Heart left ventricle (tissue), 16 donors: ENCODE data around the gene CD24. TPM values are rescaled to one million over a fixed set of nuclear protein-coding genes. Genes with fewer than 3 reads are reported as not detected.
A peak's percentile ranks its signal among the peaks of the same experiment; 100 is the strongest.

Experiments
- ATAC-seq, 4 donors: fragments of 200-7000 bp; cut with Tn5 transposase; one replicate each; pipeline ENCODE4 v1.9.1; 2020 to 2022; ENCODE audit warnings: moderate library complexity in 4 of 4, mild to moderate bottlenecking in 3 of 4, moderate number of reproducible peaks in 1 of 4
- DNase-seq, 5 donors: peaks; one replicate each; pipeline ENCODE4 v3.0.0-alpha.2; 2020
- H3K27ac ChIP-seq, 12 donors: fragments of 200-600 bp; sonication (generic) in 4 of 12; one replicate each; pipeline versions ENCODE4 v1.5.0 to v1.8.0; 2016 to 2022; ENCODE audit warnings: mild to moderate bottlenecking in 2 of 12
- H3K27me3 ChIP-seq, 9 donors: fragments of 200-600 bp; sonication (generic) in 2 of 9; one replicate each; pipeline versions ENCODE4 v1.5.1 to v1.8.0; 2016 to 2022; ENCODE audit warnings: mild to moderate bottlenecking in 3 of 9
- H3K36me3 ChIP-seq, 9 donors: fragments of 200-600 bp; sonication (generic) in 2 of 9; one replicate each; pipeline versions ENCODE4 v1.5.0 to v1.8.0; 2018 to 2022; ENCODE audit warnings: mild to moderate bottlenecking in 2 of 9
- H3K4me1 ChIP-seq, 12 donors: fragments of 200-600 bp; sonication (generic) in 4 of 12; one replicate each; pipeline versions ENCODE4 v1.5.0 to v1.8.0; 2016 to 2022; ENCODE audit warnings: mild to moderate bottlenecking in 3 of 12
- H3K4me3 ChIP-seq, 12 donors: fragments of 200-600 bp; sonication (generic) in 4 of 12; one replicate each; pipeline versions ENCODE4 v1.5.0 to v1.8.0; 2017 to 2022; ENCODE audit warnings: mild to moderate bottlenecking in 9 of 12, moderate library complexity in 4 of 12
- H3K9me3 ChIP-seq, 12 donors: fragments of 200-600 bp; sonication (generic) in 4 of 12; one replicate each; pipeline versions ENCODE4 v1.5.0 to v1.8.0; 2016 to 2022; ENCODE audit warnings: mild to moderate bottlenecking in 1 of 12
- CTCF ChIP-seq, 12 donors: fragments of 200-600 bp; sonication (generic) in 4 of 12; IDR thresholded peaks; one replicate each; pipeline versions ENCODE4 v1.5.0 to v1.8.0; 2018 to 2022; ENCODE audit warnings: antibody characterized with exemption in 12 of 12, mild to moderate bottlenecking in 5 of 12
- POLR2A ChIP-seq, 2 donors: fragments of 450-650 bp; IDR thresholded peaks; one replicate each; pipeline ENCODE4 v1.6.1; 2017; ENCODE audit warnings: antibody characterized with exemption in 2 of 2, mild to moderate bottlenecking in 2 of 2, moderate library complexity in 2 of 2
- WGBS, 4 donors: extraction: QIAGEN DNeasy Blood & Tissue Kit in 2 of 4; methylation state at CpG; one replicate each; pipeline versions ENCODE4 v1.1.5 to v1.1.7; 2013 to 2018; 5-methylcytosine and 5-hydroxymethylcytosine counted together
- intact Hi-C, 10 donors: fragments of 100-400 bp; cut with DNase I; formaldehyde crosslinking; loops; one replicate each; pipeline versions ENCODE4 v1.11.1 to v1.14.2; 2022
- polyA plus RNA-seq, 2 donors: library from polyadenylated mRNA; stranded (reverse); fragments of 200-250 nt; gene quantifications; one replicate each; pipeline ENCODE4 v1.2.3, GENCODE V29; 2013
- total RNA-seq, 9 donors: library from RNA; depleted of rRNA in 2 of 9; stranded (reverse); fragments of >200 nt in 2 of 9; fragmentation: NEBNext Ultra II Directional in 3 of 9; extraction: Animal tissue kit (Norgen Biotek cat#: 25700) in 3 of 9; gene quantifications; one replicate each; pipeline versions ENCODE4 v1.1.0 to v1.2.4, GENCODE V29; 2016 to 2023
- donor health status: ischemic (EF 13 %, LVEDD 7.1; RV severe dilation, severe dysfunction).
- donor health status: healthy with polysubstance abuse.
- donor health status: DM: no; HTN: yes; CAD: no.
- donor health status: DM: no; HTN: no; CAD: no.
- donor health status: ischemic (EF 25% LVEDD 6.9; RV normal size, moderate dysfunction).
- donor health status: ischemic (EF 25% LVEDD 5.7; RV mildly dilated, moderate dysfunction).
- donor health status: healthy.
- donor health status: DM: yes; HTN: yes; CAD: no.
- donor health status: ischemic (EF 35%, LVEDD 5.7; RV mildly dilated, moderate dysfunction).
- donor health status: nonischemic (EF 11% LVEDD 7.7; RV severe dilation, severe dysfunction).
- donor health status: DM: yes; HTN: yes; CAD: no.
- donor health status: PGD.
- donor health status: ischemic (EF 29% LVEDD 5.4; RV normal size, mild dysfunction).
- donor health status: nonischemic (EF 23%, LVEDD 6.1; RV moderate dilation, normal function).

Gene CD24
- total and polyA plus RNA-seq, 11 donors: 0.16 to 2.8 (median 0.90) TPM; not detected in 3

- H3K36me3 ChIP-seq: no peaks in the 10 kb centered on the region
- TF ChIP-seq POLR2A (IDR thresholded peaks at IDR 0.05) (no peak), CTCF (IDR thresholded peaks at IDR 0.05) (no peak)
- H3K9me3 ChIP-seq: no peaks in the 10 kb centered on the region
- H3K4me3 ChIP-seq: no peak overlapping the region
- 63 to 84% (median 77%) methylated on average over 1 of the region's 1 CpG for WGBS, 4 donors
- ATAC-seq (no peak), DNase-seq (no peak)
- H3K27me3 ChIP-seq: peaks cover 0 to 7% (median 0%) of the 10 kb centered on the region in 9 donors
- intact Hi-C loops: no loop called here
- H3K27ac ChIP-seq: no peak overlapping the region
- H3K4me1 ChIP-seq: no peaks in the 10 kb centered on the region
Observed at GRCh38 chr6:106959985-106960384, 14.5 kb downstream of the CD24 start.

GRCh38 chr6:106939848-106940247 lies 34.7 kb downstream of the CD24 start:
- no peaks in the 10 kb centered on the region for H3K9me3 ChIP-seq
- H3K36me3 ChIP-seq: no peaks in the 10 kb centered on the region
- DNase-seq (no peak), ATAC-seq (no peak)
- intact Hi-C loops: no loop called here
- 51 to 61% (median 56%) methylated on average over 9 of the region's 9 CpGs for WGBS, 4 donors
- H3K27ac ChIP-seq: no peak overlapping the region
- no peak overlapping the region for H3K4me3 ChIP-seq
- H3K27me3 ChIP-seq: peaks cover 0 to 20% (median 0%) of the 10 kb centered on the region in 9 donors
- TF ChIP-seq CTCF (IDR thresholded peaks at IDR 0.05): no peak
- TF ChIP-seq POLR2A (IDR thresholded peaks at IDR 0.05): no peak
- no peaks in the 10 kb centered on the region for H3K4me1 ChIP-seq

GRCh38 chr6:106939208-106939607 lies 35.3 kb downstream of the CD24 start:
- 69 to 85% (median 78%) methylated on average over 3 of the region's 3 CpGs for WGBS, 4 donors
- H3K9me3 ChIP-seq: no peaks in the 10 kb centered on the region
- H3K27ac ChIP-seq: no peak overlapping the region
- no peaks in the 10 kb centered on the region for H3K4me1 ChIP-seq
- intact Hi-C loops: no loop called here
- DNase-seq: no peak
- no peaks in the 10 kb centered on the region for H3K36me3 ChIP-seq
- TF ChIP-seq POLR2A (IDR thresholded peaks at IDR 0.05): no peak
- TF ChIP-seq CTCF (IDR thresholded peaks at IDR 0.05): no peak
- peaks cover 0 to 19% (median 0%) of the 10 kb centered on the region in 9 donors for H3K27me3 ChIP-seq
- no peak for ATAC-seq
- no peak overlapping the region for H3K4me3 ChIP-seq

- Histone ChIP-seq H3K27me3 (peaks cover 0 to 24% (median 0%) of the 10 kb centered on the region in 9 donors), H3K4me3 (no peak overlapping the region), H3K36me3 (no peaks in the 10 kb centered on the region), H3K9me3 (no peaks in the 10 kb centered on the region), H3K4me1 (no peaks in the 10 kb centered on the region), H3K27ac (no peak overlapping the region)
- intact Hi-C loops: no loop called here
- TF ChIP-seq POLR2A (IDR thresholded peaks at IDR 0.05) (no peak), CTCF (IDR thresholded peaks at IDR 0.05) (no peak)
- 13 to 18% (median 15%) methylated on average over 5 of the region's 5 CpGs for WGBS, 4 donors
- ATAC-seq: peak in 1 of 4 donors; percentile 46
- peak in 3 of 5 donors; percentile 9 to 35 (median 21) for DNase-seq
Observed at GRCh38 chr6:106927531-106928398, 46.8 kb downstream of the CD24 start.
